CD4-positive, alpha-beta T cell (primary cell): ENCODE results near the gene SNAP29. TPM values are rescaled to one million over a fixed set of nuclear protein-coding genes. Genes with fewer than 3 reads are reported as not detected.

ENCODE experiments used
- ATAC-seq: fragments of 200-7000 bp; cut with Tn5 transposase; one replicate; pipeline ENCODE4 v1.10.0; 2022; ENCODE audit warnings: mild to moderate bottlenecking; ENCODE audit not compliant: poor library complexity
- CTCF ChIA-PET: fragments of 350-600 bp; sonication (Branson Sonifier 250); formaldehyde crosslinking; loops from one replicate; lab custom pipeline; 2021; ENCODE audit warnings: antibody characterized with exemption, inconsistent platforms; lab: Charles Lee
- POLR2A ChIA-PET: fragments of 350-600 bp; sonication (Branson Sonifier 250); formaldehyde crosslinking; loops from one replicate; lab custom pipeline; 2021; ENCODE audit warnings: antibody characterized with exemption, inconsistent platforms; lab: Charles Lee
- DNase-seq, 14 experiments: peaks; one replicate each; pipeline ENCODE4 v3.0.0-alpha.2; 2013 to 2020; ENCODE audit warnings: mixed read lengths in 2 of 14
- H3K27ac ChIP-seq, 2 donors: one replicate each; pipeline versions ENCODE4 v1.5.1 to v1.7.0; 2013; ENCODE audit warnings: low read length in 2 of 2, low read depth in 1 of 2, mild to moderate bottlenecking in 1 of 2
- H3K27me3 ChIP-seq, 2 experiments: 1 replicate in 1 of 2; 2 replicates in 1 of 2; pipeline versions ENCODE4 v1.6.1 to v1.7.0; 2013; ENCODE audit warnings: low read length in 2 of 2, control low read depth in 1 of 2, mild to moderate bottlenecking in 1 of 2, moderate library complexity in 1 of 2; ENCODE audit not compliant: insufficient read depth in 2 of 2, control insufficient read depth in 1 of 2
- H3K36me3 ChIP-seq: one replicate; pipeline ENCODE4 v1.6.1; 2013; ENCODE audit warnings: low read length, control low read depth; ENCODE audit not compliant: insufficient read depth
- H3K4me1 ChIP-seq: one replicate; pipeline ENCODE4 v1.6.1; 2013; ENCODE audit warnings: low read length, control low read depth; ENCODE audit not compliant: insufficient read depth
- H3K4me3 ChIP-seq: one replicate; pipeline ENCODE4 v1.5.1; 2013; ENCODE audit warnings: mild to moderate bottlenecking, low read length, moderate library complexity
- H3K9me3 ChIP-seq, 2 experiments: 1 replicate in 1 of 2; 2 replicates in 1 of 2; pipeline versions ENCODE4 v1.6.1 to v1.7.0; 2013; ENCODE audit warnings: low read length in 2 of 2, mild to moderate bottlenecking in 2 of 2, control low read depth in 1 of 2, moderate library complexity in 1 of 2; ENCODE audit not compliant: control insufficient read depth in 1 of 2, insufficient read depth in 1 of 2
- H3K27ac Mint-ChIP-seq: one replicate; pipeline ENCODE4 v1.8.0; 2020; ENCODE audit warnings: mixed read lengths
- H3K27me3 Mint-ChIP-seq: one replicate; pipeline ENCODE4 v1.8.0; 2021; ENCODE audit warnings: mixed read lengths
- H3K36me3 Mint-ChIP-seq: one replicate; pipeline ENCODE4 v1.8.0; 2021; ENCODE audit warnings: low read depth, mixed read lengths
- H3K4me1 Mint-ChIP-seq: one replicate; pipeline ENCODE4 v1.8.0; 2021; ENCODE audit warnings: low read depth, mixed read lengths
- H3K4me3 Mint-ChIP-seq: one replicate; pipeline ENCODE4 v1.8.0; 2020; ENCODE audit warnings: mild to moderate bottlenecking, mixed read lengths
- H3K9me3 Mint-ChIP-seq: one replicate; pipeline ENCODE4 v1.8.0; 2020; ENCODE audit warnings: mixed read lengths
- intact Hi-C, 2 experiments: fragments of 100-400 bp; cut with DNase I in 1 of 2; cut with micrococcal nuclease in 1 of 2; formaldehyde crosslinking; loops; one replicate each; pipeline versions ENCODE4 v1.15.1 to v1.9.0; 2023 to 2025; cut with DNase I, micrococcal nuclease
- total RNA-seq, 174 experiments: library from RNA in 2 of 174; stranded (reverse) in 2 of 174; gene quantifications; one replicate each; pipeline ENCODE4 v1.2.3 and lab custom pipeline; 2021 to 2026
- TF ChIP-seq, protein P1 (sequence below): fragments of 200-600 bp; IDR thresholded peaks from one replicate; pipeline ENCODE4 v1.8.0; 2022; ENCODE audit warnings: antibody characterized with exemption, mild to moderate bottlenecking

Gene SNAP29
- total RNA-seq, 2 experiments from 2014 or later = 13.7 to 15.1 TPM

DNA sequence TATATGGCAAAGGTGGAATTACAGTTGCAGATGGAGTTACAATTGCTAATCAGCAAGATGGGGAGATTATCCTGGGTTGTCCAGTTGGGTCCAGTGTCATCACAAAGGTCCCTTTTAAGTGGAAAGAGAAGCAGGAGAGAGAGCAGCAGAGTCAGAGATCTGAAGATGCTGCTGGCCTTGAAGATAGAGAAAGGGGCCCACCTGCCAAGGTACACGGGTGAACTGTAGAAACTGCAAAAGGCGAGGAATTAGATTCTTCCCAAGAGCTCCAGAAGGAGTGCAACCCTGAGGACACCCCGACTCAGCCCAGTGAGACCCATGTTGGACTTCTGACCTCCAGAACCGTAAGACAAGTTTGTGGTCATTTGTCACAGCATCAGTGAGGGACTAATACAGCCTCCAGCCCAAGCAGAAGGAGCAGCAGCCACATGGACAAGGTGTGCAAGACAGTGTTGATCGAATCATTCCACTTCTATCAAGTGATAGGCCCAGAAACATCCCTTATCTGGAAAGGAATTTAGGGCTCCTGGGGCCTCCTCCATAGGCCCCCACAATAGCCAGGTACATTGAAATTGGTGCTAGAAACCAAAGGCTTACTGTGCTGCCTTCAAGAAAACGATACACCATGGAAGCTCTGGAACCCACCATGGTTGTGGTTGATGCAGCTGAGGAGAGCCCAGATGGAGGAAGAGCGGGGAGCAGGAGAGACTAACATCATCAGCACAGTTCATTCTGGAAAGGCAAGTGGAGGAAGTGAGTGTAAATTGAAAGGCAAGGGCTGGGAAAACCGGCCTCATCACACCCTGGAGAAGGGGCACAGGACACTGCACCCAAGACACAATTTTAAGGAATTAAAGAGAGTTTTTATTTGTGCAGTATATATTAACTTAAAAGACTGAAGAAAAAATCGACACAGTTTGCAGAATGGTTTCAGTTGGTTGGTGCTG is 23.3 kb downstream of the SNAP29 start:
- intact Hi-C loops = no loop called here
- no peaks in the 10 kb centered on the region for H3K27me3 ChIP-seq
- H3K4me1 Mint-ChIP-seq = no peaks in the 10 kb centered on the region
- no peaks in the 10 kb centered on the region for H3K9me3 Mint-ChIP-seq
- no peak for DNase-seq
- POLR2A ChIA-PET = no interaction called here
- no peak overlapping the region for H3K4me3 Mint-ChIP-seq
- H3K36me3 Mint-ChIP-seq = peaks cover 66% of the 10 kb centered on the region
- peaks cover 48% of the 10 kb centered on the region for H3K36me3 ChIP-seq
- ATAC-seq = no peak
- CTCF ChIA-PET = no interaction called here
- no peaks in the 10 kb centered on the region for H3K27me3 Mint-ChIP-seq
- no peak overlapping the region for H3K4me3 ChIP-seq
- H3K27ac Mint-ChIP-seq = no peak overlapping the region
- TF ChIP-seq, protein P1, sequence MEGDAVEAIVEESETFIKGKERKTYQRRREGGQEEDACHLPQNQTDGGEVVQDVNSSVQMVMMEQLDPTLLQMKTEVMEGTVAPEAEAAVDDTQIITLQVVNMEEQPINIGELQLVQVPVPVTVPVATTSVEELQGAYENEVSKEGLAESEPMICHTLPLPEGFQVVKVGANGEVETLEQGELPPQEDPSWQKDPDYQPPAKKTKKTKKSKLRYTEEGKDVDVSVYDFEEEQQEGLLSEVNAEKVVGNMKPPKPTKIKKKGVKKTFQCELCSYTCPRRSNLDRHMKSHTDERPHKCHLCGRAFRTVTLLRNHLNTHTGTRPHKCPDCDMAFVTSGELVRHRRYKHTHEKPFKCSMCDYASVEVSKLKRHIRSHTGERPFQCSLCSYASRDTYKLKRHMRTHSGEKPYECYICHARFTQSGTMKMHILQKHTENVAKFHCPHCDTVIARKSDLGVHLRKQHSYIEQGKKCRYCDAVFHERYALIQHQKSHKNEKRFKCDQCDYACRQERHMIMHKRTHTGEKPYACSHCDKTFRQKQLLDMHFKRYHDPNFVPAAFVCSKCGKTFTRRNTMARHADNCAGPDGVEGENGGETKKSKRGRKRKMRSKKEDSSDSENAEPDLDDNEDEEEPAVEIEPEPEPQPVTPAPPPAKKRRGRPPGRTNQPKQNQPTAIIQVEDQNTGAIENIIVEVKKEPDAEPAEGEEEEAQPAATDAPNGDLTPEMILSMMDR = no peak
- no peaks in the 10 kb centered on the region for H3K9me3 ChIP-seq
- no peaks in the 10 kb centered on the region for H3K4me1 ChIP-seq
- no peak overlapping the region for H3K27ac ChIP-seq

DNA sequence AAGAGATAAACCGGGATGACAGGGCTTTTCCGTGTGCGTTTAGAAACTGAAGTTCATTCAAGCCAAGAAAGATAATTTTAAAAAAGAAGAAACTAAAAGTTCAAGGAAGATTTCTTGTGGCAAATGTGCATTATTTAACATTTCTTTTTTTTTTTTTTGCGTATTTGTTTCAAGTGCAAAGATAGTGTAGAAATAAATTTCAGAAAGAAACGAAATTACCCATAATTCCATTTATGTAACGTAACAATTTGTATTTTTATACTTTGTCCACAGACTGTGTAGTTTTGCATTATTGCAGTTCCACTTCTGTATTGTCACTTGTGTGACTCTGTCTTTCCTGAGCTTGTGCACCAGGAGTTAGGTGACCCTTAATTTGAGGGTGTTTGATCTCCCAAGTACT is 24.0 kb downstream of the SNAP29 start:
- no peaks in the 10 kb centered on the region for H3K4me1 Mint-ChIP-seq
- CTCF ChIA-PET = no interaction called here
- H3K27me3 Mint-ChIP-seq = no peaks in the 10 kb centered on the region
- Histone ChIP-seq H3K4me1 (no peaks in the 10 kb centered on the region), H3K27ac (no peak overlapping the region), H3K27me3 (no peaks in the 10 kb centered on the region), H3K4me3 (no peak overlapping the region), H3K9me3 (no peaks in the 10 kb centered on the region), H3K36me3 (peaks cover 52% of the 10 kb centered on the region)
- H3K36me3 Mint-ChIP-seq = peaks cover 66% of the 10 kb centered on the region
- H3K9me3 Mint-ChIP-seq = no peaks in the 10 kb centered on the region
- POLR2A ChIA-PET = no interaction called here
- H3K27ac Mint-ChIP-seq = no peak overlapping the region
- no peak for DNase-seq
- TF ChIP-seq, protein P1 = no peak
- ATAC-seq = no peak
- H3K4me3 Mint-ChIP-seq = no peak overlapping the region
- intact Hi-C loops = no loop called here

DNA sequence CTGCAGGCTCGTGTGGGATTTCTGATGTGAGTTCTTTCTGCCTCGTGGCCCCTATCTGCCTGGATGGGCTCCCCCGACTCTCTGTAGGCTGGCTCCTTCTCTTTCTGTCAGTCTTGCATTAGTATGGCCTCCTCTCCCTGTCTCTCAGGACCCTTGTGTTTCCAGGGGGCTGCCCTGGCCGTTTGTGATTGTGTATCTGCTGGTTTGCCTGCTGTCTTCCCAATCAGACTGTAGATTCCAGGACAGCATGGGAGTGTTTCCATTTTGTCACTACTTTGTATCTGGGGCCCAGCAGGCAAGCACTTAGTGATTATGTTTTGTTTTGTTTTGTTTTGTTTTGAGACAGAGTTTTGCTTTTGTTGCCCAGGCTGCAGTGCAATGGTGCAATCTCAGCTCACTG is 25.6 kb downstream of the SNAP29 start:
- Mint-ChIP-seq H3K4me3 (no peak overlapping the region), H3K9me3 (no peaks in the 10 kb centered on the region), H3K36me3 (peaks cover 74% of the 10 kb centered on the region), H3K27ac (no peak overlapping the region), H3K27me3 (no peaks in the 10 kb centered on the region), H3K4me1 (no peaks in the 10 kb centered on the region)
- intact Hi-C loops = loop anchor here in 1 of 2 experiments (2.0 kb wide), 1 partner anchor 26 kb away; no protein-coding TSS in a partner anchor
- TF ChIP-seq, protein P1 = no peak
- ATAC-seq = no peak
- Histone ChIP-seq H3K4me3 (no peak overlapping the region), H3K27me3 (no peaks in the 10 kb centered on the region), H3K9me3 (no peaks in the 10 kb centered on the region), H3K27ac (no peak overlapping the region), H3K36me3 (peaks cover 66% of the 10 kb centered on the region), H3K4me1 (no peaks in the 10 kb centered on the region)
- POLR2A ChIA-PET = no interaction called here
- CTCF ChIA-PET = no interaction called here
- DNase-seq = no peak
